Left forelimb (tissue), 1 donor: ENCODE data around the gene ARPC4.

Experiments
- DNase-seq: peaks from one replicate; pipeline ENCODE4 v3.0.0-alpha.2; 2018; ENCODE audit warnings: low spot score

ARPC4 gene

GRCh38 chr3:9792405-9793160 lies at the start of gene ARPC4, which contains the start of gene TADA3:
ARPC4 (plus strand) TSS chr3:9793082; CDS start chr3:9793122, 40 bp downstream.
TADA3 (minus strand) TSS chr3:9792473; CDS start chr3:9791466, 1,007 bp downstream.
- peak; percentile 97 for DNase-seq

DNA sequence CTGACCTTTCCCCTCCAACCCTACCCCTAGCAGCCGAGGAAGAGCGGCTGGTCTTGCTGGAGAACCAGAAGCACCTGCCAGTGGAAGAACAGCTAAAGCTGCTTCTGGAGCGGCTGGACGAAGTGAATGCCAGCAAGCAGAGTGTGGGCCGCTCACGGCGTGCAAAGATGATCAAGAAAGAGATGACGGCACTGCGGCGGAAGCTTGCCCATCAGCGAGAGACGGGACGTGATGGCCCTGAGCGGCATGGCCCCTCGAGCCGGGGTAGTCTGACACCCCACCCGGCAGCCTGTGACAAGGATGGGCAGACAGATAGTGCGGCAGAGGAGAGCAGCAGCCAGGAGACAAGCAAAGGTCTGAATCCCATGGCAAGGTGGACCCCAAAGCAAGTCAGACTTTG lies 49.3 kb upstream of the ARPC4 start:
- DNase-seq = no peak

- DNase-seq = no peak
Observed at GRCh38 chr3:9744162-9744561, 48.7 kb upstream of the ARPC4 start.

DNA sequence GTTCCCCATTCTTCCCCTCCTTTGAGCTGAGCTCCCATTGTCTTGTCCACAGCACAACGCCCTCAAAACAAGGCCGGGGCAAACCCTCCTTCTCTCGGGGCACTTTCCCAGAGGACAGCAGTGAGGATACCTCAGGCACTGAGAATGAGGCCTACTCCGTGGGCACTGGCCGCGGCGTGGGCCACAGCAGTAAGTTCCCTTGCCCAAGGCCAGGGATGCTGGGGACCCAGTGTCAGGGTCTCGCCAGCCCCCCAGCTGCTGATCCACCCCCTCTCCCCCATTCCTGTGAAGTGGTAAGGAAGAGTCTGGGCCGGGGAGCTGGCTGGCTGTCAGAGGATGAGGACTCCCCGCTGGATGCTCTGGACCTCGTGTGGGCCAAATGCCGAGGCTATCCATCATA lies 47.4 kb upstream of the ARPC4 start:
- DNase-seq = no peak

GRCh38 chr3:9746330-9746729 lies 46.6 kb upstream of the ARPC4 start:
- no peak for DNase-seq

DNA sequence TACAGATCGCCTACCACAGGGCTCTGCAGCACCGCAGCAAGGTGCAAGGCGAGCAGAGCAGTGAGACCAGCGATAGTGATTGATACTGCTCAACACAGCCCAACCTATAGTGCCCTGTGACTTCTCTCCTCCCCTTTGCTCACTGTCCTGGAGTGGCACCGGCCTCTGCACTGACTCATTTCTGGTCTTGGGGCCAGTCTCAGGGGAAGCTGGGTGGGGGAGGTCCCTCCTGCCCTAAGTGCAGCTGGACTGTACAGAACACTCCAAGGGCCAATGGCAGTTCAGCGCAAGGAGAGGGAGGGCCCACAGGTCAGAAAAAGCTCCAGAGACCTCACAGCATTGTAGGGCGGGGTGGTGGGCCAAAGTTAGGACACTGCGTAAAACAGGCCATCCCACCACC lies 45.6 kb upstream of the ARPC4 start:
- DNase-seq = no peak

GRCh38 chr3:9748031-9748430 lies 44.9 kb upstream of the ARPC4 start:
- DNase-seq = no peak

DNA sequence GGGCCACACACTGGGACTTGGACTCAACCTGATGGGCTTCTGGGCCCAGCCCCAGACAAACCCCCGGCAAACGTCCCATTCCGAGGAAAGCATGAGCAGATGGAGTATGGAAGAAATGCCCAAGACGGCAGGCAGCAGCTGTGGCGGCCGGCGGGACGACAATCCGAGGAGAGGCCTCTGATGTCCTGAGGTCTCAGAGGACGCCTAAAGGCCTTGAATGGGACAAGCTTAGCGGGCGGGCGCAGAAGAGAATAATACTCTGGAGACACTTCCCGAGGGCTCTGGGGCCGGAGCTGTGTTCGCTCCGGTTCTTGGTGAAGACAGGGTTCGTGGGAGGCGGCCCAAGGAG lies 43.6 kb upstream of the ARPC4 start:
- DNase-seq = peak; percentile 75

DNA sequence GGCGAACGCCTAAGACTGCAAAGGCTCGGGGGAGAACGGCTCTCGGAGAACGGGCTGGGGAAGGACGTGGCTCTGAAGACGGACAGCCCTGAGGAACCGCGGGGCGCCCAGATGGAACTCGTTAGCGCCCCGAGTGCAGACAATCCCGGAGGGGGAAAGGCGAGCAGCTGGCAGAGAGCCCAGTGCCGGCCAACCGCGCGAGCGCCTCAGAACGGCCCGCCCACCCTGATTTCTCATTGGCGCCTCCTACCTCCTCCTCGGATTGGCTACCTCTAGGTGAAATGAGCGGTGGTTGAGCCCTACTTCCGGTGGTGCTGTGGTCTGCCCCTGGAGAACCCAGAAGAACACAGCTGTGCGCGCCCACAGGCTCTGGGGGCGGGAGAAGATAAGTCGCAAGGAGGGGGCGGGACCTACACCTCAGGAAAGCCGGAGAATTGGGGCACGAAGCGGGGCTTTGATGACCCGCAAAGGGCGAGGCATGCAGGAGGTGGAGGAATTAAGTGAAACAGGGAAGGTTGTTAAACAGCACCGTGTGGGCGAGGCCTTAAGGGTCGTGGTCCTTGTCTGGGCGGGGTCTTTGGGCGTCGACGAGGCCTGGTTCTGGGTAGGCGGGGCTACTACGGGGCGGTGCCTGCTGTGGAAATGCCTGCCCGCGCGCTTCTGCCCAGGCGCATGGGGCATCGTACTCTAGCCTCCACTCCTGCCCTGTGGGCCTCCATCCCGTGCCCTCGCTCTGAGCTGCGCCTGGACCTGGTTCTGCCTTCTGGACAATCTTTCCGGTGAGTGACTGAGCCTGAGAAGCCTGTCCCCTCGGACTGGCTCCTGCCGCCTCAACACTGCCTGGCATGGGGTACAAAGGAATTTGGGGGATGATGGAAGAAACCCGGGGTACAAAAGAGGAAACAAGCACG lies 43.0 kb upstream of the ARPC4 start, which contains the start of gene OGG1:
Gene OGG1 (plus strand): TSS at position 308 of the 911 bp plus-strand sequence. CDS start 335 bp downstream, at position 643.
- DNase-seq = peak; percentile 95

GRCh38 chr3:9750556-9751411 lies 42.1 kb upstream of the ARPC4 start:
- no peak for DNase-seq

- DNase-seq = no peak
Observed at GRCh38 chr3:9754678-9755077, 38.2 kb upstream of the ARPC4 start.

GRCh38 chr3:9757427-9757826 lies 35.5 kb upstream of the ARPC4 start:
- DNase-seq = no peak

GRCh38 chr3:9760779-9761505 lies 31.9 kb upstream of the ARPC4 start:
- no peak for DNase-seq

- DNase-seq = no peak
Observed at GRCh38 chr3:9761919-9762318, 31.0 kb upstream of the ARPC4 start.

GRCh38 chr3:9762871-9763270 lies 30.0 kb upstream of the ARPC4 start:
- DNase-seq = no peak

DNA sequence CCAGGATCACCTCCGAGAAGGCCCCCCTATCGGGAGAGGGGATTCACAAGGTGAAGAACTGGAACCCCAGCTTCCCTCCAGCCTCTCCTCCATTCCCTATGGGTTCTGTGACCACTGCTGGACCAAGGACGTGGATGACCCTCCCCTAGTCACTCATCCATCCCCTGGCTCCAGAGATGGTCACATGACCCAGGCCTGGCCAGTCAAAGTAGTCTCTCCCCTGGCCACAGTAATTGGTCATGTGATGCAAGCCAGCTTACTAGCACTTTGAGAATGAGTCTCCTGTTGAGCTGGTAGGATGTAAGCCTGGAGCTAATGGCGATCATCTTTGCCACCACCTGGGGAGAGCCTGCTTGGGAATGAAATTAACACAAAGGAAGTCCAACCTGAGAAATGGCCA lies 27.0 kb upstream of the ARPC4 start:
- DNase-seq = no peak

- DNase-seq = no peak
Observed at GRCh38 chr3:9767418-9767817, 25.5 kb upstream of the ARPC4 start.

GRCh38 chr3:9768141-9768775 lies 24.6 kb upstream of the ARPC4 start:
- no peak for DNase-seq

DNA sequence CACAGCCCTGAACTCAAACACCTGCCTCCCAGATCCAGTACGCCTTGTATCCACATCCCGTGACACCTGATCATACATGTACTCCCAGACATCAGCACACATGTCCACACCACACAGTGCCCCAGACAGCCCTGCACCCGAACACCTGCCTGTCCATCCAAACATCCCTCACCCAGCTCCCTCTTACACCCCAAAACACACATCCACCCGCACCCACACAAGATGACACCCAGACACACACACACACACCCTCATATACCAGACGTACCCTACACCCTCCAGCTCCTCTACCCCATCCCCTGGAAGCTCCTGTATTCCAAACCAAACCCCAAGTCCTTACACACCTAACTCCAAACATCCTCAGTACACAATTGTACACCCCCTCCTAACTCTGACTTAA lies 23.9 kb upstream of the ARPC4 start:
- no peak for DNase-seq

- DNase-seq = peak; percentile 88
Observed at GRCh38 chr3:9769426-9770275, 23.2 kb upstream of the ARPC4 start, which contains the start of gene CAMK1. CAMK1 (minus strand) TSS chr3:9769947; CDS start chr3:9767749, 2,198 bp downstream.
